Stimulated activated naive B cell treated with anti-CD40 and anti-IgM and Interleukin-4, amounts not matched to agents 10 μg/mL and 1 μg/mL and 100 μg/mL, for 72 hours (primary cell): ENCODE data around the gene MCOLN1.

Experiments used
- ATAC-seq, 2 donors: fragments of 150-1000 bp; cut with Tn5 transposase; replicated peaks; 2 replicates each; pipeline ENCODE4 v1.10.0; 2021; ENCODE audit warnings: moderate library complexity in 1 of 2
- DNase-seq: peaks from one replicate; pipeline ENCODE4 v3.0.0; 2021
- H3K27ac Mint-ChIP-seq: one replicate; pipeline ENCODE4 v1.8.0; 2022; ENCODE audit warnings: mild to moderate bottlenecking, mixed read lengths
- H3K27me3 Mint-ChIP-seq, 2 donors: one replicate each; pipeline ENCODE4 v1.8.0; 2022; ENCODE audit warnings: mixed read lengths in 2 of 2
- H3K36me3 Mint-ChIP-seq, 2 donors: one replicate each; pipeline ENCODE4 v1.8.0; 2022; ENCODE audit warnings: mixed read lengths in 2 of 2, mild to moderate bottlenecking in 1 of 2
- H3K4me1 Mint-ChIP-seq, 2 donors: one replicate each; pipeline ENCODE4 v1.8.0; 2022; ENCODE audit warnings: mixed read lengths in 2 of 2, mild to moderate bottlenecking in 1 of 2
- H3K4me3 Mint-ChIP-seq, 2 donors: one replicate each; pipeline ENCODE4 v1.8.0; 2022; ENCODE audit warnings: mild to moderate bottlenecking in 2 of 2, mixed read lengths in 2 of 2, moderate library complexity in 1 of 2
- H3K9me3 Mint-ChIP-seq, 2 donors: one replicate each; pipeline ENCODE4 v1.8.0; 2022; ENCODE audit warnings: mixed read lengths in 2 of 2, mild to moderate bottlenecking in 1 of 2

MCOLN1 gene

DNA sequence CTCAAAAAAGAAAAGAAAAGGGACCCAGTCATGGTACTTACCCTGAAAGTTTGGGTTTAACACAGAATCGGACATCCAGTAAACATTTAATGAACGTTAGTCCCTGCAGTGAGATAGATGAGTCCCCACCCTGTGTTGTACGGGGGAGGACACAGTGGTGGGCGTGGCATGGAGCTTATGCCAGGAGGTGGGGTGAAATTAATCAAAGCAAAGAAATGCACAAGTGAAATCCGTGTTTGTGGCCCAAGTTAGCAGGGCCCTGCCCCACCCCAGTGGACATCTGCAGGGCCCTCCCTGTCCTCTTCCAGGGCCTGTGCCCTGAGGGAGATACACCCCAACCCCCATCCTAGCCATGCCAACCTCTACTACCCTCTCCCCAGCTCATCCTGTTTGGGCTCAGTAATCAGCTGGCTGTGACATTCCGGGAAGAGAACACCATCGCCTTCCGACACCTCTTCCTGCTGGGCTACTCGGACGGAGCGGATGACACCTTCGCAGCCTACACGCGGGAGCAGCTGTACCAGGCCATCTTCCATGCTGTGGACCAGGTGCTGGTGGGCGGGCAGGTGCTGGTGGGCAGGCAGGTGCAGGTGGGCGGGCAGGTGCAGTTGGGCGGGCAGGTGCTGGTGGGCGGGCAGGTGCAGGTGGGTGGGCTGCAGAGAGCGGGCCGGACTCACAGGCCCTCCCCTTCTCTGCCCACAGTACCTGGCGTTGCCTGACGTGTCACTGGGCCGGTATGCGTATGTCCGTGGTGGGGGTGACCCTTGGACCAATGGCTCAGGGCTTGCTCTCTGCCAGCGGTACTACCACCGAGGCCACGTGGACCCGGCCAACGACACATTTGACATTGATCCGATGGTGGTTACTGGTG lies 3.9 kb downstream of the MCOLN1 start:
- Mint-ChIP-seq H3K4me1 (peaks cover 18 to 22% of the 10 kb centered on the region in 2 donors), H3K36me3 (peaks cover 20 to 37% of the 10 kb centered on the region in 2 donors), H3K4me3 (no peak overlapping the region), H3K27ac (no peak overlapping the region), H3K27me3 (no peaks in the 10 kb centered on the region), H3K9me3 (no peaks in the 10 kb centered on the region)
- no peak for ATAC-seq
- no peak for DNase-seq

DNA sequence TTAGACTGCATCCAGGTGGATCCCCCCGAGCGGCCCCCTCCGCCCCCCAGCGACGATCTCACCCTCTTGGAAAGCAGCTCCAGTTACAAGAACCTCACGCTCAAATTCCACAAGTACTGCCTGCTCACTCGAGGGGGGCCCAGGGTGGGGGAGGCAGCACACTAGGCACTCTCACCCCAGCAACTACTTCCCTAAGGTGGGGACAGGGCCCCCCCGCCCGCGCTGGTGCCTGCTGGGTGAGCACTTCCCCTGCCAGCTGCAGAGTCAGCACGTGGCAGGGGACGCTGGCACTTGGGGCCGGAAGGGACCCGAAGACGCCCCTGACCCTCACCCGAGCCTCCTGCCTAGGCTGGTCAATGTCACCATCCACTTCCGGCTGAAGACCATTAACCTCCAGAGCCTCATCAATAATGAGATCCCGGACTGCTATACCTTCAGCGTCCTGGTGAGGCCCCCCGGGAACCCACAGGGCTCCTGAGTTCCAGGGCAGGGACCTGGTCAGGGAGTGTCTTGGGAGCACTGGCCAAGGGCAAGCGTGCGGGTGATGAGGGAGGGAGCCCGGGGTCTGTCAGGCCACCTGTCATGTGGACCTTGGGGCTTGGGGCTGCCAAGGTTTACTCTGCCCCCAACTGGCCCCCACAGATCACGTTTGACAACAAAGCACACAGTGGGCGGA lies 5.2 kb downstream of the MCOLN1 start:
- no peak for ATAC-seq
- Mint-ChIP-seq H3K27ac (no peak overlapping the region), H3K9me3 (no peaks in the 10 kb centered on the region), H3K4me3 (no peak overlapping the region), H3K36me3 (peaks cover 24 to 42% of the 10 kb centered on the region in 2 donors), H3K4me1 (peaks cover 11 to 13% of the 10 kb centered on the region in 2 donors), H3K27me3 (no peaks in the 10 kb centered on the region)
- DNase-seq = no peak

GRCh38 chr19:7528192-7528519 lies 5.7 kb downstream of the MCOLN1 start:
- no peak for ATAC-seq
- Mint-ChIP-seq H3K4me1 (peaks cover 10 to 12% of the 10 kb centered on the region in 2 donors), H3K4me3 (no peak overlapping the region)

GRCh38 chr19:7528522-7529245 lies 6.3 kb downstream of the MCOLN1 start:
- DNase-seq (no peak), ATAC-seq (no peak)
- H3K4me1 Mint-ChIP-seq = peaks cover 6 to 9% of the 10 kb centered on the region in 2 donors
- no peaks in the 10 kb centered on the region for H3K27me3 Mint-ChIP-seq
- no peaks in the 10 kb centered on the region for H3K9me3 Mint-ChIP-seq
- peaks cover 24 to 42% of the 10 kb centered on the region in 2 donors for H3K36me3 Mint-ChIP-seq
- H3K27ac Mint-ChIP-seq = no peak overlapping the region
- H3K4me3 Mint-ChIP-seq = no peak overlapping the region

More at GRCh38 chr19:7528192-7528519, 5.7 kb downstream of the MCOLN1 start:
- H3K27me3 Mint-ChIP-seq = no peaks in the 10 kb centered on the region
- peaks cover 24 to 42% of the 10 kb centered on the region in 2 donors for H3K36me3 Mint-ChIP-seq
- no peak for DNase-seq
- H3K9me3 Mint-ChIP-seq = no peaks in the 10 kb centered on the region
- H3K27ac Mint-ChIP-seq = no peak overlapping the region

- peaks cover 8 to 9% of the 10 kb centered on the region in 2 donors for H3K4me1 Mint-ChIP-seq
- no peak for ATAC-seq
These were observed 6.8 kb downstream of the MCOLN1 start for GRCh38 chr19:7529246-7529600.

DNA sequence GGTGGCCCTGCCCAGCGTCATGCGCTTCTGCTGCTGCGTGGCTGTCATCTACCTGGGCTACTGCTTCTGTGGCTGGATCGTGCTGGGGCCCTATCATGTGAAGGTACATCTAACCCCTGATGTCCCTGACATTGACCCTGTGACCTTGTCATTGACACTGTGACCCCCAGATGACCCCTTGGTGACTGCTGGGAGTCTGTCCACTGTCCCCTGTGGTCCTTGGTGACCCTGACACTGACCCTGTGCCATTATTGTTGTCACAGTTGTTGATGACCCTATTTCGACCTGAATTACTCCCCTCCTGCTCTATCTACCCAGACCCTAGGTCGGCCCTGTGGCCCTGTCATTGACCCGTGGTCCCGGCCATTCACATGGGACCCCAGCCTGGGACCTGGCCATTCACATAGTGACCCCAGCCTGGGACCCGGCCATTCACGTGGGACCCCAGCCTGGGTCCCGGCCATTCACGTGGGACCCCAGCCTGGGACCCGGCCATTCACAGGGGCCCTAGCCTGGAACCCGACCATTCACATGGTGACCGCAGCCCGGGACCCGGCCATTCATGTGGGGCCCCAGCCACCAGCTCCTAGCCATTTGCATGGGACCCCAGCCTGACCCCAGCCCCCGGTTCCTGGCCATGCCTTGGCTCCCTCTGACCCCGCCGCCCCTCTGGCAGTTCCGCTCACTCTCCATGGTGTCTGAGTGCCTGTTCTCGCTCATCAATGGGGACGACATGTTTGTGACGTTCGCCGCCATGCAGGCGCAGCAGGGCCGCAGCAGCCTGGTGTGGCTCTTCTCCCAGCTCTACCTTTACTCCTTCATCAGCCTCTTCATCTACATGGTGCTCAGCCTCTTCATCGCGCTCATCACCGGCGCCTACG lies 7.4 kb downstream of the MCOLN1 start:
- ATAC-seq (no peak), DNase-seq (no peak)
- H3K36me3 Mint-ChIP-seq = peaks cover 24 to 42% of the 10 kb centered on the region in 2 donors
- H3K27me3 Mint-ChIP-seq = no peaks in the 10 kb centered on the region
- no peak overlapping the region for H3K27ac Mint-ChIP-seq
- H3K4me1 Mint-ChIP-seq = peaks cover 9 to 13% of the 10 kb centered on the region in 2 donors
- H3K4me3 Mint-ChIP-seq = no peak overlapping the region
- H3K9me3 Mint-ChIP-seq = no peaks in the 10 kb centered on the region

More at GRCh38 chr19:7529246-7529600, 6.8 kb downstream of the MCOLN1 start:
- H3K27me3 Mint-ChIP-seq = no peaks in the 10 kb centered on the region
- H3K36me3 Mint-ChIP-seq = peaks cover 24 to 42% of the 10 kb centered on the region in 2 donors
- H3K27ac Mint-ChIP-seq = no peak overlapping the region
- H3K9me3 Mint-ChIP-seq = no peaks in the 10 kb centered on the region
- H3K4me3 Mint-ChIP-seq = no peak overlapping the region
- DNase-seq = no peak

DNA sequence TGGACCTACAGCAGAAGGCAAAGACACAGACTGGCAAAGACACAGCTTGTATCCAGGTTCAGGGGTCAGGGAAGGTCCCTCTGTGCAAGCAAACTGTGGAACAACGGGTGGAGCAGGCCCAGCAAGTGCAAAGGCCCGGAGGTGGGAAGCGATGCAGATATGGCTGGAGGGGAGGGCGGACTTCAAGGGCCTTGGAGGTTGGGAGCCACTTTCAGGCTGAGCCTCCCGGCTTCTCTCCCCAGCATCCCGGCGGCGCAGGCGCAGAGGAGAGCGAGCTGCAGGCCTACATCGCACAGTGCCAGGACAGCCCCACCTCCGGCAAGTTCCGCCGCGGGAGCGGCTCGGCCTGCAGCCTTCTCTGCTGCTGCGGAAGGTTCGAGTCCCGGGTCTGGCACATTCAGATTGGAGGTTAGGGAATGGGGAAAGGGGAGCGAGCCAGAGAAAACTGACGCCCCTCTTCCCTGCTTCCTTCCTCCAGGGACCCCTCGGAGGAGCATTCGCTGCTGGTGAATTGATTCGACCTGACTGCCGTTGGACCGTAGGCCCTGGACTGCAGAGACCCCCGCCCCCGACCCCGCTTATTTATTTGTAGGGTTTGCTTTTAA lies 11.0 kb downstream of the MCOLN1 start:
- Mint-ChIP-seq H3K4me1 (peaks cover 17 to 36% of the 10 kb centered on the region in 2 donors), H3K27ac (peak overlapping the region; percentile 65), H3K36me3 (peaks cover 27 to 35% of the 10 kb centered on the region in 2 donors), H3K27me3 (no peaks in the 10 kb centered on the region), H3K9me3 (no peaks in the 10 kb centered on the region), H3K4me3 (peak overlapping the region; percentile 98 to 99)
- ATAC-seq (no peak), DNase-seq (no peak)

GRCh38 chr19:7533925-7534480 lies 11.6 kb downstream of the MCOLN1 start:
- Mint-ChIP-seq H3K27ac (peak overlapping the region; percentile 98), H3K9me3 (no peaks in the 10 kb centered on the region), H3K4me3 (peak overlapping the region; percentile 98 to 99)

GRCh38 chr19:7534531-7535046 lies 12.2 kb downstream of the MCOLN1 start:
- H3K9me3 Mint-ChIP-seq = no peaks in the 10 kb centered on the region
- DNase-seq (peak; percentile 35), ATAC-seq (peak; percentile 37 to 47)
- peaks cover 22 to 30% of the 10 kb centered on the region in 2 donors for H3K36me3 Mint-ChIP-seq
- no peaks in the 10 kb centered on the region for H3K27me3 Mint-ChIP-seq
- H3K4me1 Mint-ChIP-seq = peaks cover 18 to 34% of the 10 kb centered on the region in 2 donors
- H3K27ac Mint-ChIP-seq = peak overlapping the region; percentile 98
- peak overlapping the region; percentile 98 to 99 for H3K4me3 Mint-ChIP-seq

More at GRCh38 chr19:7533925-7534480, 11.6 kb downstream of the MCOLN1 start:
- DNase-seq (peak; percentile 69), ATAC-seq (peak; percentile 55 to 59)
- Mint-ChIP-seq H3K36me3 (peaks cover 25 to 34% of the 10 kb centered on the region in 2 donors), H3K27me3 (no peaks in the 10 kb centered on the region), H3K4me1 (peaks cover 19 to 38% of the 10 kb centered on the region in 2 donors)

DNA sequence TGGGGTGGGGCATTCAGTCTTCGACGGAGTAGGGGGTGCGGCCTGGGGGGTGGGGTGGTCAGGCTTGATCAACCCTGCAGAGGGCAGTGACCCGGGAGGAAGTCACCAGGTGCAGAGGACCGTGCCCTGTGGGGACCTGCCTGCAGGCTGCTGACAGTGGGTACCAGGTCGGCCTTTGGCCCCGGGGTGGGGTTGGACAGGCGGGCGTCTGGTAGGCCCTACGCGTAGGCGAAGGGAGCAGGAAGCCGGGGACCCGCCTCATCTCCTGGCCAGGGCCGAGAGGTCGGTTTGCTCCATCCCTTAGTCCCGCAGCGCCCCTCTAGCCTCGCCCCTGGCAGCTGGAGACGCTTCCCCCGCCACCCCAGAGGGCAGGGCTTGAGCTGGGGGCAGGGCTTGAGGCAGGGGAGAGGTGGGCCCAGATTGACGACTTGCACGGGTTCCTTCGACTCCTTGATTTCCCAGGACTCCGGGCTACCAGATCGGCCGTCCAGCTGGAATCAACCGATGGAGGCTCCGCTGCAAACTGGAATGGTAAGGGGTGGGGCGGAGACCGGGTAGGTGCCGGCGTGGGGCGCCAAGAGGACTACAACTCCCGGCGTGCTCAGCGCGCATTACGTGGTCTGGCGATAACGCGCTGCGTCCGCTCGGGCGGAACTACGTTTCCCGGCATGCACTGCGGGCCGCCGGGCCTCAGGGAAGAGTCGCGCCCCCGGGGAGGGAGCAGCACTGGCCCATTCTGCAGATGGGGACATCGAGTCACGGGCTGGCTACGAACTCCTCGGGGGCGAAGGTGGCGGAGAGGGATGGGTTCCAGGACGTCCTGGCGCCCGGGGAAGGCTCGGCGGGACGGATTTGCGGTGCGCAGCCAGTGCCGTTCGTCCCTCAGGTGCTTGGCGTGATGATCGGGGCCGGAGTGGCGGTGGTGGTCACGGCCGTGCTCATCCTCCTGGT lies 12.9 kb downstream of the MCOLN1 start, which contains the start of gene PNPLA6:
PNPLA6 (plus strand) TSS at position 671 of the 951 bp plus-strand sequence; CDS start at position 743, 72 bp downstream.
- Mint-ChIP-seq H3K36me3 (peaks cover 27 to 28% of the 10 kb centered on the region in 2 donors), H3K4me1 (peaks cover 17 to 34% of the 10 kb centered on the region in 2 donors), H3K4me3 (peak within 1 kb of the TSS; percentile 98 to 99), H3K9me3 (no peaks in the 10 kb centered on the region), H3K27me3 (no peaks in the 10 kb centered on the region), H3K27ac (peak within 1 kb of the TSS; percentile 98)
- DNase-seq (peak; percentile 93), ATAC-seq (peak; percentile 76 to 81)

DNA sequence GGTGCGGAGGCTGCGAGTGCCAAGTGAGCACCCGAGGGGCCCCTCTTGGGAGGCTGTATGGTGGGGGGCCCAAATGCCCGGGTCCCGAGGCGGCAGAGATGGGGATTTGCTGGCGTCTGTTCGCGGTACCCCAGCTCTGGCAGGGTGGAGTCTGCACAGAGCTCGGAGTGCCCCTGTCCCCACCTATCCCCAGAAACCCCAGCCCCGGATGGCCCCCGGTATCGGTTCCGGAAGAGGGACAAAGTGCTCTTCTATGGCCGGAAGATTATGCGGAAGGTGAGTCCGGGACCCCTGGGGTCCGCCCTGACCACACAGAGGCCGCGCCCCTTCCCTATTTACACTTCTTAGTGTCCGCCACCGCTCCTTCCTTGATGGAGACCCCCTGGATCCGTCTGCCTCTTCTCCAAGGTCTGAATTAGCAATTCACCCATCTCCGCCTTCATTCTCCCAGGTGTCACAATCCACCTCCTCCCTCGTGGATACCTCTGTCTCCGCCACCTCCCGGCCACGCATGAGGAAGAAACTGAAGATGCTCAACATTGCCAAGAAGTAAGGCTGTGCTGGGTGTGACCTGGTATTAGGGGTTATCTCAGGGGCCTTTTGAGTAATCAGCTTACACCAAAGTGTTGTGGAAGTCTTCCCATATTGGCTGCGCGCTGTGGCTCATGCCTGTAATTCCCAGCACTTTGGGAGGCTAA lies 13.7 kb downstream of the MCOLN1 start:
- Mint-ChIP-seq H3K9me3 (no peaks in the 10 kb centered on the region), H3K27me3 (no peaks in the 10 kb centered on the region), H3K27ac (peak overlapping the region; percentile 98), H3K4me1 (peaks cover 17 to 34% of the 10 kb centered on the region in 2 donors), H3K36me3 (peaks cover 26 to 31% of the 10 kb centered on the region in 2 donors), H3K4me3 (peak overlapping the region; percentile 98 to 99)
- DNase-seq = no peak
- ATAC-seq = peak; percentile 1 to 3
